ENCODE data around the gene CNBD2.
"Not testable (repeated sequence)": the region's sequence is repeated elsewhere in the genome, so short reads cannot be mapped to it uniquely, and the experiment has no call there.

The CNBD2 gene

GRCh38 chr20:36063916-36064657 is 95.7 kb downstream of the CNBD2 start:
- DNase-seq (ENCODE audit: low spot score), result no peak

- peak; percentile 93 for DNase-seq (ENCODE audit: low spot score)
These were observed 96.5 kb downstream of the CNBD2 start for GRCh38 chr20:36064658-36065426.

GRCh38 chr20:36065427-36065998 is 97.1 kb downstream of the CNBD2 start:
- no peak for DNase-seq (ENCODE audit: low spot score)

- no peak for DNase-seq (ENCODE audit: low spot score)
These were observed 98.4 kb downstream of the CNBD2 start for GRCh38 chr20:36066777-36067176.

- DNase-seq (ENCODE audit: low spot score), result not testable (repeated sequence)
These were observed 100.1 kb downstream of the CNBD2 start for GRCh38 chr20:36068526-36068925.

GRCh38 chr20:36070451-36070850 is 102.1 kb downstream of the CNBD2 start:
- DNase-seq (ENCODE audit: low spot score), result no peak

GRCh38 chr20:36071848-36072247 is 103.5 kb downstream of the CNBD2 start:
- DNase-seq (ENCODE audit: low spot score), result no peak

GRCh38 chr20:36074983-36075382 is 106.6 kb downstream of the CNBD2 start:
- DNase-seq (ENCODE audit: low spot score), result no peak

- not testable (repeated sequence) for DNase-seq (ENCODE audit: low spot score)
These were observed 109.4 kb downstream of the CNBD2 start for GRCh38 chr20:36077762-36078161.

- DNase-seq (ENCODE audit: low spot score), result no peak
These were observed 111.1 kb downstream of the CNBD2 start for GRCh38 chr20:36079486-36079885.

- DNase-seq (ENCODE audit: low spot score), result not testable (repeated sequence)
These were observed 111.6 kb downstream of the CNBD2 start for GRCh38 chr20:36079984-36080383.

All from hepatic stellate cell (primary cell).